HG03103 (cell line): Measurements from ENCODE around the gene SSPN.

Experiments
- ATAC-seq: cut with Tn5 transposase; IDR thresholded peaks from one replicate; pipeline ENCODE4 v1.9.1; 2021; ENCODE audit warnings: low read depth; ENCODE audit not compliant: unreplicated experiment

The SSPN gene

DNA sequence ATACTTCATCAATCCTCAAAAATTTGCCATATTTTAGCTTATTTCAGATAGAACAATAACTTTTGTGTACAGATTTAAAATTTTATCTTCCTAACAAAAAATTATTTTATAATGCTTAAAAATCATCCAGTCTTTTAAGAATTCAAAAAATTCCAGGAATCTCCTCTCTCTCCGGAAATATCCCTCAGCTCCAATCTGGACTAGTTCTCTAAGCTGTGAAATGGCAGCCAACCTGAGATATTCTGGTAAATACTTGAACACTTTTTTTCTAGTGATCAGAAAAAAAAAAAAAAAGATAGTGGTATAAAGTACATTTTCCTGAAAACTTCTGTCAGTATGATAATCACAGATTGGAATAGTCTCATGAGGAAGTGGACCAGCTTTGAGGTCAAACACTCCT lies 57.6 kb downstream of the SSPN start:
- ATAC-seq = no peak

DNA sequence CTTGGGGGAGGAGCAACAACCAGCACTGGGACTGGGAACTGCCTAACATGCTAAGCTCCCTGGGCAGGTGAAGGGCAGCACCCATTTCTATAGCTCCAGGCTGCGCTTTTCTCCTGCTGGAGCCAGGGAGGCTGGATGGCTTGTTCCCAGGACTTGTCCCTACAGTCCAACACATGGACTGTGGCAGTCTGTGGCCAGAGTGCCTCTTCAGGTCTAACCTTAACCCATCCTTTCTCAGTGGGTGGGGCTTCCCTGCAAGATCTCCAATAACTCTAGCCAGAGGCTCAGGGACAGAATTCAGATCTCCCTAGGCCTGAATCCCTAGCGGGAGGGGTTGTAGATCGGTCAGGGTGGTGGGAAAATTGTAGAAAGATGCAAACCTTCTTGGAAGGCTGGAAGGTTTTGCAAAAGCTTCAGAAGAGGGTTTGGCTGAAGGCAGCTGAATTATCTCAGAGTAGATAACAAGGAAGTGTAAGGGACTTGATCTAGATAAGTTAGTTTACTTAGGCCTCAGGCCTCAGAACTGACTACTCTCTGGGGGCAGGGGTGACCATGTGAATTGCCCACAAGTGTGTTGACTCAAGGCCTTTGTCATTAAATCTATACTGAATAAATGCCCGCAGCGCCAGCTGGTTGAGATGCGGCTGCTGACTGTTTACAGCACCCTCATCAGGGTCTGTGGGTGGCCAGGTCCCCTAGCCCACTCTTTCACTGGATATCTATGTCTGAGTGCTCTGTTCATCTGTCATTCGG lies 60.7 kb downstream of the SSPN start:
- no peak for ATAC-seq

DNA sequence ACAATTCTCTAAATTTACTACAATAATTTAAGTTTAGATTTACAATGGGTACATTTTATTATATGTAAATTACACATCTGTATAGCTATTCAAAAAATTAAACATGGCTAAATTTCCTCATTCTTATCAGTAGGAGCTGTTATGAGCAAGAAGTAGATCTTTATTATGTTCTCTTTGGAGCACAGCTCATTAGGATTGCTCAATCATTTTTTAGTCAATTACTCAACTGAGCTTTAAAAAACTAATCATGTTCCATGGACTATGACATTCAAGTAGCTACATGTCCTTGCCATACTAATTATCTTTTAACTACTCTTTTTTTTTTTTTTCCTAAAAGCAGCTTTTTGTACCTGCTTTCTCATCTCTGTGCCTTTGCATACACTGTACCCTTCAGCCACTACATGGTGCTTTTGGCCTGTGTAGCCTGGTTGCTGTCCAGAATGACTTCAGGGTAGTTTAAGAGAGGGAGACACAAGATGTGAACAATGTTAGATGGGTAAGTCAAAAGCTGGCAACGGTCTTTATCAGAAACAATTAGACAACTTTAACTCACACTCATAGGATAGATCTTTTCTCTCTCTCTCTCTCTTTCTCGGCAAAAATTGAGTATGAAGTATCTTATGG lies 69.0 kb downstream of the SSPN start:
- no peak for ATAC-seq

DNA sequence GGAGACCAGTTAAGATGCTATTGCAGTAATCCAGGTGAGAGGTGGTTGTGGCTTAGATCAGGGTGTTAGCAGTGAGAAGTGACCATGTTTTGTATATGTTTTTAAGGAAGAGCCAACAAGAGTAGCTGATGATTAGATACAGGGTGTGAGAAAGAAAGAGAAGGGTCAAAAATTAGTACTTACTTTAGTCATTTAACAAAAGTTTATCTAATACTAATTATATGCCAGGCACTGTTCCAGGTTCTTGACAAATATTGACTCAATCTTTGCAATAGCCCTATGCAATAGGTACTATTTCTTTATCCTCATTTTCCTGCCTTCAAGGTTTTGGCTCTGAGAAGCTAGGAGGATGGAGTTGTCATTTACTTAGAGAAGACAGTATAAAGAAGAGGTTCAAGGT lies 70.2 kb downstream of the SSPN start:
- no peak for ATAC-seq

DNA sequence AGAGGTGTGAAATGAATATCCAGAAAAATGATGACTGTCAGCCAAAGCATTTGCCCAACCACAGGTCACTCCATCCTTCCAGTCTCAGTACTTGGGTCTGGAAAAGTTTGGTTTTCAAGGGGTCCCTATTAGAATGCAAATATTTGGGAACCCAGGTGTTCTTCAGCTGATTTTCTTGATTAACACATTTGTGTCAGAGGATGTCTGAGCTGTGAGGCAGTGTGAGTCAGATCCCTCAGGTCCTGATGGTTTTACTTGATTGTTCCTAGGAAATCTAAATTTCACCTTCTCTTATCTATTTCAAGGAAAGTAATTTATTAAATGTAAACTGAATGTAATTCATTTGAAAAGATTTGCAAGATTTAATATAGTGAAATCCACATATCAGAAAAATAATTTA lies 71.5 kb downstream of the SSPN start:
- ATAC-seq = no peak

DNA sequence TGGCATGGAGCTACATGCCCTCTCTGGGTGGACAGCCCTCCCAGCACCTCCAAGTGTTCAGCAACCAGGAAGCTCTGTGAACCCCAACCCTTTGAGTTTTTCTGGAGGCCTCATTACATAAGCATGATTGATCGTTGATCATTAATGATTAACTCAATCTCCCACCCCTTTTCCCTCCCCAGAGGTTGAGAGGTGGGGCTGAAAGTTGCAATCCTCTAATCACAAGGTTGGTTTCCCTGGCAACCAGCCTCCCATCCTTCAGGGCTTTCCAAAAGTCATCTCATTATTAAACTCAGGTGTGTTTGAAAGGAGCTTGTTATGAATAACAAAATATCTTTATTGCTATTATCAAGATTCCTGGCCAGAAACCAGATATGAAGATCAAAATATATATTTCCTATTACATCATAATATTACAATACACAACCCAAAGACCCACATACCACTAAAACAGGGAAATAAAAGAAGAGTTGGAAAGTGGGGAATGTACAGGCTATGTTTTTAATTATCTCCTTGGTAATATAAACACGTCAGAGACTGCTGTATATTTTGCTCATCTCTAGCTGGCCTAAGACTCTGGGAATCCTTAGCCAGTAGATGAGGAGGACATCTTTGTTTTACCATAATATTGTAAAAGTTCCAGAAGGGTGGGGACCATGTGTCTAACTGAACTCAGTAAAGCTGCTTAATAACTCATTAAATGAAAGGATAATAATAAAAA lies 73.6 kb downstream of the SSPN start:
- ATAC-seq = no peak

DNA sequence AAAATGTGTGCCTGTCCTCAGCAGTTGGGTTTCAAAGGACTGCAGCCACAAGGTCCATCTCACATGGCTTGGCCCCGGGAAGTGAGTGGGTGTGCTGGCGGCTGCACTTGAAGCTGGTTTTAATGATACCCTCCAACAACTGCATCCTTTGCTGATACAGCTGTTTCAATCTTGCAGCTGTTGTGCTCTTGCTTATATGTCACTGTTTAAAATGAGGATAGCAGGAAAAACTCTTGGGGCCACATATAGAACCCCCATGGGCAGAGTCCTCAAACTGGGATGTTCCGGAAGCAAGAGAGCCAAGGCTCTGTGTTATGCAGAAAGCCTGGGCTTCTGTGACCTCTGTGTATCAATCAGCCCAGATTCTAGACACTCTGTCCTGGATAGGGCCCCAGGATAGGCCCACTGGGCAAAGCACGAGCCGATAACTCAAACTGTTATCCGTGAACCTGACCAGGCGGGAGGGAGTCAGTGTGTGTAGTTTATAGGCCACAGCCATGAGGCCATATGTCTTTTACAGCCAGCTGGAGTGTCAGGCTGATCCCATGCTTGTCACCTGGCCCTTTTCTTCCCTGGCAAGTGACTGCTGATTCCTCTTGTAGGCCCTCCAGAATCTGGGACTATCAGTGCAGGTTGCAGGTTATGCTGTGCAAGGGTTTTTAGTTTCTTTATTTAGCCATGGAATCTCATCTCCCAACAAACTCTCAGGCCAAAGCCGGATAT lies 74.3 kb downstream of the SSPN start:
- no peak for ATAC-seq

DNA sequence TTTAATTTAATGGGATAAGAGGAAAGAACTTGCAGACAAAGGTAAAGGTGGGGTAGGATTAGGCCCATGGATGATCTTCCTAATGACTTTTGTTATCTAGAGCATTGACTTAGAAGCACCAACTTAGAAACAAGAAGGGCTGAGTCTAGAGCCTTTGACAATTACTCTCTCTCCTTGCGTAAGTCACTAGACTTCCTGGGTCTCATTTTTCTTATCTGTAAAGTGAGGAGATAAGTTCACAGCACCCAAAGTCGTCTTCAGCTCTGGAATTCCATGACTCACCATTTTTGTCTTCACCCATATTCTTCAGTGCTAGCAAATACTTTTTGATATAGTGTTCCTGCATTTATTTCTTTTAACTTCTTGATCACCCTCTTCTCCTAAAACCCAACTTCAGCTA lies 75.7 kb downstream of the SSPN start:
- ATAC-seq = no peak

DNA sequence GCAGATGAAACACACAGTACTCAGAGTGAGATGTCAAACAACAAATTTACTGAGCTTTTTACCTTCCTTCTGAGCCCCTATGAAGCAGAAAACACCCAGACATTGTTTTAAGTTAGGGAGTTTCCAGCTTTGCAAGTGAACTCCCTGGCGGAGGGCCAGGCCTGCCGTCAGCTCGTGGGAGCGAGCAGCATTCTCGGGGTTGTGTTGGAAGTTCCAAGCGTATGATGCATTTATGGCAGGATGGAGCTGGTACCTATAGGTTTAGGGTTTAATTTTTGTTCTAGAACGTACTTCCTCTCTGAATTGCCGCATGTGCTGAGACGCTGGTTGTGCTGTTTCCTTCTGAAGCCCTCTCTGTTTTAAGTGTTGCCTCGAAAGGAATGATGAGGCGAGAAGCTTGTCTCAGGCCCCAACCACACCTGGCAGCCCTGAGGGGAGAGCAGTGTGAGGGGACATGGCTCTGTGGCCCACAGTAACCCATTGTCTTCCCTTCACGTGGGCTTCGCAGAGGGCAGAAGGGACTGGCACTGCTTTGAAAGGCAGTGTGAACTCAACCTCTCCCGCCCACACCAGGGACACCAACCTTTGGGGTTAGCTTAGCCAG lies 76.6 kb downstream of the SSPN start:
- ATAC-seq = no peak

DNA sequence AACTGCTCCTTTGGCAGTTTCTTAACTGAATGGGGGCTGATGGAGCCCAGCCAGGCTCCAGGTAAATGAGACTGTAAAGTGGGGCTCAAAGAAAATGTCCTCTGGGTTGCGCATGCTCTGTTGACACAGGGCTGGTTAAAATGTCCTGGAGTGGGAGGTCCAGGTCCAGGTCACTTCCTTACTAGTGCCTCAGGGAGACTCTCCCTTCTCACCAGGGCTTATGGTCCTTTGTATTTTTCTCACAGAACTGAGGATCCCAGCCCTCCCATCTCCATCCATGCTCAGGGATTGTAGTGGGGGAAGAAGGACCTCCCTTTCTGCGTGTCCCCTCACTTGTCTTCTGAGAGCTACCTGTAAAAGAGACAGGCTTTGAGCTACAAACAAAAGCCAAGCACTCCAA lies 77.5 kb downstream of the SSPN start:
- ATAC-seq = no peak

DNA sequence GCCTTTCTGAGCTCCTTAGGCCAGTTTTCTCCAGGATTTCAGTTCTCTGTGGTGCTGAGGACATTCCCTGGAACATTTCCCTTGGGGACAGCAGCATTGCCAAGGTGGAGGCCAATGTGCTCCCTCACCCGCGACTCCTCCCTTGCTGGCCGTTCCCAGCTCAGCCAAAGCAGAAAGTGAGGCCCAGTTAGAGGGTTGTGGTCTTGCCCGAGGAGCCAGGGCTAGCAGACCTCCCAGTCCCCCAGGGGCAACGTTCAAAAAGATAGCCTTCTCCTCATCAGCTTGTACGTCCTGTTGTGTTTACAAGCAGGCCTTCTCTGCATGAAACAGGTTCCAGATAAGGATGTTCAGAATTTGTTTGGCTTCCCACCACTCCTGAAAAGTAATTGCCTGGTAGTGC lies 78.4 kb downstream of the SSPN start:
- ATAC-seq = no peak

DNA sequence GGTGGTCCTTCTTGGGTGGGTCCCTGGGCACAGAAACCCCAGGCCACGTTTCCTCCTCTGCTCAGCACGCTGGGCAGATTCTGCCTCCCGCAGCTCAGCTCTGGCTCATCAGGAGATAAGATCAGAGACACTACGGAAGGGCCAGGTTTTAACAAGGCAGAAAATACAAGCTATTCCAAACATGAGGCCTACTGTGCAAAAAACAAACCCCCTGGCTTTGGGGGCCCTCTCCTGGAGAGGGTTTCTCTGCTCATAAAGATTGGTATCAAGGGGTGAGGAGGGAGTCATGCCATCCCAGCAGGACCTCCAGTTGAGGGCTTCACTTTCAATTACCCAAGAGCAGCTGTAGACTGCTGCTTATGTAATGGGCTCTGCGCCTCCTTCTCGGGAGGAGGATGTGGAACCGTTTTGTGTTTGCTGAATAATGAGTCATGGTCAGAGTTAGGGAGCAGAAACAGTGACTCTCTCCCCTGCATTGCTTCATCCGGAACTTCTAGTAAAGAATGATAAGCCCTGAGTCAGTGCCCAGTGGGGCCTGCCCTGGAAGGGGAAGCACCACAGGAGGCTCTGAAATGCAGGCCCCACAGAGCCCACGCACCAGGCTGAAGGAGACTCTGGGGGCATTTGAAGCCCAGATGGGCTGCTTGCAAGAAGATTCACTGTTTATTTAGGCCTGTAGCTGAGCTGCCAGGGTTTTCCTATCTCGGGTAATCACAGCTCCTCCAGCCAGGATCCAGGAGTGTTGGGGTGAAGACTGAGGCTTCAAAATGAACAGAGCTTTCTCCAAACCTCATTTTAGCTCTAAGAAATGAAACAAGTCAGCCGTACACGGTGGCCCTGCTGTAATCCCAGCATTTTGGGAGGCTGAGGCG lies 79.3 kb downstream of the SSPN start:
- ATAC-seq = peak; percentile 91

DNA sequence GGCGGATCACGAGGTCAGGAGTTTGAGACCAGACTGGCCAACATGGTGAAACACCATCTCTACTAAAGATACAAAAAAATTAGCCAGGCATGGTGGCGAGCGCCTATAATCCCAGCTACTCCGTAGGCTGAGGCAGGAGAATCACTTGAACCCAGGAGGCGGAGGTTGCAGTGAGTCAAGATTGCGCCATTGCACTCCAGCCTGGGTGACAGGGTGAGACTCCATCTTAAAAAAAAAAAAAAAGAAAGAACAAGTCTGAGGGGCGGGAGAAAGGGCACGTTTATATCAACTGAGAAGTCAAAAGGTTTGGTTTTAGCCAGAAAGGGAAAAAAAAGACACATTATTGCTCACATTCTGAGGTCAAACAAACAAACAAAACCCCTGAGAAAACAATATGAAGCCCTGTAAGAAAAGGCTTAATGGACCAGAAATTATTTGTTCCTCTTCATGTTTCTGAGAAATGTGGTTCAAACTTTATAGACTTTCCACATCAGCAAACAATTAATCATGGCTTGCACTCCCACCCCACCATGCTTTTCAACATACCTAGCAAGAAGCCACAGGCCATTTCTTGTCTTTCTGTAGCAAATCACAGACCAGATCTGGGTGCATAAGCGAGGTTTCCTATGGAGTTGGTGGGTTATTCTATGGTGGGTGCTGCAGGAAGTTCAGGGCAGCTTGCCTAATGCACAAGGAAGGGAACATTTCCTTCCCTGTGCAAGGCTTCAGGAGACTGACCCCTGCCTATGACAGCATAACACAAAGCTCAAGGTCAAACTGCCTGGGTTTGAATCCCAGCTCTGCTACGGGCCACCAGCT lies 80.1 kb downstream of the SSPN start:
- ATAC-seq = no peak

DNA sequence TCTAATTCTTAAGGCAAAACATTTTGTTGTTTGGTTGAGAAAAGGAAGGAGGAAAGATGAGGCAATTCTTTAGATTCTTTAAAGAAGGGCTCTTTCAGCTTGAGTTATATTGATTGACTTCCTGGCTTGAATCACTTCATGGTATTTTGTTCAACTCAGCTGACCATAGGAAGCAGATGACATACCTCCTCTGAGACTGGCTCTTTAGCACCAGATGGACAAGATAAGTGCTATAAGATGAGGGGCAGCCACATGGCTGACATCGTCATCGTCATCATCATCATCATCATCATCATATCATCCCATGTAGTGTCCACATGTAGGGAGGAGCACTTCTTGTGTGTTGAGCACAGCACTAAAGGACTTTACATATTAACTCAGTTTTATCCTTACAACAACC lies 81.3 kb downstream of the SSPN start:
- no peak for ATAC-seq

DNA sequence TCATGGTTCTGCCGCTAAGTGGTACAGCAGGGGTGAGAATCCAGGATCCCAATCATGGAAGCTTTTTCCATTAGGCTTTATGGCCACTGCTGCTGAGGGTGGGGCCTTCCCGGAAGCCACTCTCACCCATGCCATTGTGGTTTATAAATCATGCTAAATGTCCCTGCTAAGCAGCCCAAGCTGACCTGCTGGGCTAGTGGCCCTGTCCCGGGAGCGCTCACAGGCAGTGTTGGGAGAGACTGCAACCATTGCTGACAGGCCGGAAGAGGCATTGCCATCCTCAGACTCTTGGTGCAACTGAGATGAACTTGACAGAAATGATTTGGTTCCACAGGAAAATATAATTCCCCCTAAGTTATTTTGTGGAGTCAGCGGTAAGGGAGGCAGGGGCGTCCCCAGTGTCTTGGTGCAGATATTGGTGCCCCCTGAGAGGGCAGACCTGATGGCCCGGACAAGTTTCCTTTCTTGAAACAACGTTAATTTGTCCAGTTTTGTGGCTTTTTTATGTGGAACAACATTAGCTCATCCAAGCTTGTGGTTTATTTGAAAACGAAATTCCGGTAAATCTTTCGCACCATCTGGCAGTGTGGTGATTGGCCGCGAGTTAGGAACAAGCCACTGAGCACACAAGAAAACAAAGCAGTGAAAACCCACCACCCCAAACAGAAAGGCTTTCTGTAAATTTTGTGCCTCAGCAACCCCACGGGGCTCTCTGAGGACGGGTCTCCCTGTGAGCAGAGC lies 82.3 kb downstream of the SSPN start:
- no peak for ATAC-seq

DNA sequence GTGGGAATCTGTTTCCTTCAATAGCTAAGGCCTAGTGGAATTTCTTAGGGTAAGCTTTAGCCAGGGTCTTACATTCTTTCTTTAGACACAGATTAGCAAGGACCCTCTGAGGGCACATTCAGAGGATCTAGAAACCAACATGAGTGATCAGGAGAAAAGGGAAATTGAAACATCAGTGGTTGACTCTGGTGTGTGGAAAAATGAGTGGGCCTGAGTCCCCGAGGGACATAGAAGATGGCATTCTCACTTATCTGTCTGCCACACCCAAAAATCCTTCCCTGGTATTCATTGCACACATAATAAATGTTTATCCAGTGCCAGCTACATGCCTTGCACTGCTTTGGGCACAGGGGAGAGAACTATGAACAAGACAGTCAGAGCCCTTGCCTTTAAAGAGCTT lies 82.9 kb downstream of the SSPN start:
- ATAC-seq = no peak

DNA sequence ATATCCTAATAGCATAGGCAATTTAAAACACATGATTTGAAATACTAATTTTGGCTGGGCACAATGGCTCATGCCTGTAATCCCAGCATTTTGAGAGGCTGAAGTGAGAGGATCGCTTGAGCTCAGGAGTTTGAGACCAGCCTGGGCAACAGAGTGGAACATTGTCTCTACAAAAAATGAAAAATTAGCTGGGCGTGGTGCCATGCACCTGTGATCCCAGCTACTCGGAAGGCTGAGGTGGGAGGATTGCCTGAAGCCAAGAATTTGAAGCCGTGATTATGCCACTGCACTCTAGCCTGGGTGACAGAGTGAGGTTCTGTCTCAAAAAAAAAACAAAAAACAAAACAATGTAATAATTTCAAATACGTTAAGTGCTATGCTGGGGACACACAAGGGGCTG lies 83.3 kb downstream of the SSPN start:
- ATAC-seq = no peak

DNA sequence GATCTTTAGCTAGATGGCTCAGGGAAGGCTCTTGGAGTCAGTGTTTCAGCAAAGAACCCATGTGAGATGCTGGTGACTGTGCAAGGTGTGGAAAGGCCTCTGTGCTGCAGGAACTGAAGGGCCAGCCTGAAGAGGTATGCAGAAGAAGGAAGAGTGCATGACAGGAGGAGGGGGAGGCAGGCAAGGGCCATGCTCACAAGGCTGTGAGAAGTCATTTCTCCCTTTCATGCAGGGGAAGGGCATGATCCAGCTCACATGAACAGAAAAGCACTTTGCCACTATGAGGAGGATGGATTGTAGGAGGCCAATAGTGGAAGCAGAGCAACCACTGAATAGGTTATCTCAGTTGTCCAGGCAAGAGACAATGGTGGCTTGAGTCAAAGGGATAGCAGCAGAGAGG lies 83.7 kb downstream of the SSPN start:
- ATAC-seq = no peak
